ENCODE measurements around the gene UCKL1. TPM values are rescaled to one million over a fixed set of nuclear protein-coding genes. Genes with fewer than 3 reads are reported as not detected.
A peak's percentile ranks its signal among the peaks of the same experiment; 100 is the strongest.
"Not testable (repeated sequence)": the region's sequence is repeated elsewhere in the genome, so short reads cannot be mapped to it uniquely, and the experiment has no call there.

The UCKL1 gene
- total RNA-seq, 1 donor from 2014 or later, result 130 TPM

DNA sequence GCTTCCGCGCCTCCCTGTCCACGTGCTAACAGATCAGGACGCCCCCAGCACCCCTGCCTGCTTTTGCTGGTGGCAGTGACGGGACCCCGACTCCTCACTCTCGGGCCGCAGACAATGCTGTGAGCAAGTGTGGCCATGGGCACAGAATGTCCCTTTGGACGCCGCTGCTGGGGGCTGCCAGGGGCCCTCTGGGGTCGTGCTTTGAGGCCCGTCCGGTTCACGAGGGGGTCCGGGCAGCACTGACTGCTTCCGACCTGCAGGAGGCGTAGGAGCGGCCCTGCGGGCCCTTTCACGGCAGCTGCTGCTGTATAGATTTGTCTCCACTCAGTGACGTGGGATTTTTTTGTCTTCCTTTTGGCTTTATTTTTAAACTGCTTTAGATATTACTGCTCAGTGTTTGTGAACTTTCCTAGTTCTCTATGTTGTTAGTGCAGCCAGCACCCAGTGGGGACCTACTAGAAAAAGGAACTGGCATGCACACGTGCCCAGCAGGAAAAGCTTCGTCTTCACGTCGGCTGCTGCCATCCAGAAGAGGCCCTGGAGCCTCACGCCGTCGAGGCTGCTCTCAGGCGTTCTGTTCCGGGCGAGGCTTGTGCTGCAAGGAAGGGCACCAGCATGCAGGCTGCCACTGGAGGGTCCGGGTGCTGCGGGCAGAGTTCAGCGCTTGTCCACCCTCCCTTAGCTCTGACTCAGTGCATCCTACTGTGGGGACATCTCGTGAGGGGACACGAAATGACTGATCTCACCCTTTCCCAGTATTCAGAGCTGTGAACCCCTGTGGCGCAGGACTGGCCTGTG, 21.7 kb downstream of the UCKL1 start:
- DNase-seq, result peak; percentile 72
- H3K27me3 Mint-ChIP-seq (ENCODE audit: unreplicated experiment), result peaks cover 7% of the 10 kb centered on the region
- peaks cover 4% of the 10 kb centered on the region for H3K36me3 Mint-ChIP-seq (ENCODE audit: unreplicated experiment)
- no peak overlapping the region for H3K4me3 Mint-ChIP-seq (ENCODE audit: unreplicated experiment)
- H3K9me3 Mint-ChIP-seq (ENCODE audit: unreplicated experiment), result peaks cover 8% of the 10 kb centered on the region
- TF ChIP-seq, protein P1, sequence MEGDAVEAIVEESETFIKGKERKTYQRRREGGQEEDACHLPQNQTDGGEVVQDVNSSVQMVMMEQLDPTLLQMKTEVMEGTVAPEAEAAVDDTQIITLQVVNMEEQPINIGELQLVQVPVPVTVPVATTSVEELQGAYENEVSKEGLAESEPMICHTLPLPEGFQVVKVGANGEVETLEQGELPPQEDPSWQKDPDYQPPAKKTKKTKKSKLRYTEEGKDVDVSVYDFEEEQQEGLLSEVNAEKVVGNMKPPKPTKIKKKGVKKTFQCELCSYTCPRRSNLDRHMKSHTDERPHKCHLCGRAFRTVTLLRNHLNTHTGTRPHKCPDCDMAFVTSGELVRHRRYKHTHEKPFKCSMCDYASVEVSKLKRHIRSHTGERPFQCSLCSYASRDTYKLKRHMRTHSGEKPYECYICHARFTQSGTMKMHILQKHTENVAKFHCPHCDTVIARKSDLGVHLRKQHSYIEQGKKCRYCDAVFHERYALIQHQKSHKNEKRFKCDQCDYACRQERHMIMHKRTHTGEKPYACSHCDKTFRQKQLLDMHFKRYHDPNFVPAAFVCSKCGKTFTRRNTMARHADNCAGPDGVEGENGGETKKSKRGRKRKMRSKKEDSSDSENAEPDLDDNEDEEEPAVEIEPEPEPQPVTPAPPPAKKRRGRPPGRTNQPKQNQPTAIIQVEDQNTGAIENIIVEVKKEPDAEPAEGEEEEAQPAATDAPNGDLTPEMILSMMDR (IDR thresholded peaks at IDR 0.05; ENCODE audit: partially characterized antibody, unreplicated experiment), result peak; percentile 70
- H3K27ac Mint-ChIP-seq (ENCODE audit: unreplicated experiment), result no peak overlapping the region
- peaks cover 3% of the 10 kb centered on the region for H3K4me1 Mint-ChIP-seq (ENCODE audit: low read depth, unreplicated experiment)

GRCh38 chr20:63933646-63934045, 22.6 kb downstream of the UCKL1 start:
- Mint-ChIP-seq H3K9me3 (ENCODE audit: unreplicated experiment) (peaks cover 8% of the 10 kb centered on the region), H3K4me1 (ENCODE audit: low read depth, unreplicated experiment) (peaks cover 3% of the 10 kb centered on the region), H3K27me3 (ENCODE audit: unreplicated experiment) (peaks cover 7% of the 10 kb centered on the region), H3K36me3 (ENCODE audit: unreplicated experiment) (peaks cover 4% of the 10 kb centered on the region), H3K27ac (ENCODE audit: unreplicated experiment) (no peak overlapping the region), H3K4me3 (ENCODE audit: unreplicated experiment) (no peak overlapping the region)
- TF ChIP-seq, protein P1 (IDR thresholded peaks at IDR 0.05; ENCODE audit: partially characterized antibody, unreplicated experiment), result no peak
- no peak for DNase-seq

GRCh38 chr20:63932606-63933160, 23.5 kb downstream of the UCKL1 start:
- peaks cover 4% of the 10 kb centered on the region for H3K27me3 Mint-ChIP-seq (ENCODE audit: unreplicated experiment)
- no peak overlapping the region for H3K27ac Mint-ChIP-seq (ENCODE audit: unreplicated experiment)
- TF ChIP-seq, protein P1 (IDR thresholded peaks at IDR 0.05; ENCODE audit: partially characterized antibody, unreplicated experiment), result no peak
- no peak overlapping the region for H3K4me3 Mint-ChIP-seq (ENCODE audit: unreplicated experiment)
- no peak for DNase-seq
- peaks cover 3% of the 10 kb centered on the region for H3K4me1 Mint-ChIP-seq (ENCODE audit: low read depth, unreplicated experiment)
- H3K36me3 Mint-ChIP-seq (ENCODE audit: unreplicated experiment), result peaks cover 4% of the 10 kb centered on the region
- peaks cover 8% of the 10 kb centered on the region for H3K9me3 Mint-ChIP-seq (ENCODE audit: unreplicated experiment)

DNA sequence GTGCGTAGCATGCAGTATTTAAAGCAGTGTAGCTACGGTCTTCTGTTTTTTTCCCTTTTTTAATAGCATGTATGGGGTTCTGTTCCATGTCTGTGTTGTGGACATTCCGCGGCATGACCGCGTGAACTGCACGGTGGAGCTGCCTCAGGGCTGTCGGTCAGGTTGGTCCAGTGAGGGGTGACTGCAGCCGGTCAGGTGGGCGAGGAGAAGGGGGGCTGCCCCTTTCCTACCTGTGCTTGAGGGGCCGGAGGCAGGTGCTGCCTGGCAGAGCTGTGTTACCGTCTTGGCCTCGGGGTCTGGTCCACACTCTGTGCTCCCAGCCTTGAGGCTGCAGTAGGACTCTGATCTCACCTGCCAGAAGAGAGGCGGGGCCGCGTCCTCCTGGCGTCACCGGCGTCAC, 24.5 kb downstream of the UCKL1 start:
- TF ChIP-seq, protein P1 (IDR thresholded peaks at IDR 0.05; ENCODE audit: partially characterized antibody, unreplicated experiment), result no peak
- no peak overlapping the region for H3K4me3 Mint-ChIP-seq (ENCODE audit: unreplicated experiment)
- H3K27ac Mint-ChIP-seq (ENCODE audit: unreplicated experiment), result no peak overlapping the region
- peaks cover 4% of the 10 kb centered on the region for H3K27me3 Mint-ChIP-seq (ENCODE audit: unreplicated experiment)
- H3K4me1 Mint-ChIP-seq (ENCODE audit: low read depth, unreplicated experiment), result peaks cover 1% of the 10 kb centered on the region
- peaks cover 8% of the 10 kb centered on the region for H3K9me3 Mint-ChIP-seq (ENCODE audit: unreplicated experiment)
- no peak for DNase-seq
- H3K36me3 Mint-ChIP-seq (ENCODE audit: unreplicated experiment), result peaks cover 4% of the 10 kb centered on the region

DNA sequence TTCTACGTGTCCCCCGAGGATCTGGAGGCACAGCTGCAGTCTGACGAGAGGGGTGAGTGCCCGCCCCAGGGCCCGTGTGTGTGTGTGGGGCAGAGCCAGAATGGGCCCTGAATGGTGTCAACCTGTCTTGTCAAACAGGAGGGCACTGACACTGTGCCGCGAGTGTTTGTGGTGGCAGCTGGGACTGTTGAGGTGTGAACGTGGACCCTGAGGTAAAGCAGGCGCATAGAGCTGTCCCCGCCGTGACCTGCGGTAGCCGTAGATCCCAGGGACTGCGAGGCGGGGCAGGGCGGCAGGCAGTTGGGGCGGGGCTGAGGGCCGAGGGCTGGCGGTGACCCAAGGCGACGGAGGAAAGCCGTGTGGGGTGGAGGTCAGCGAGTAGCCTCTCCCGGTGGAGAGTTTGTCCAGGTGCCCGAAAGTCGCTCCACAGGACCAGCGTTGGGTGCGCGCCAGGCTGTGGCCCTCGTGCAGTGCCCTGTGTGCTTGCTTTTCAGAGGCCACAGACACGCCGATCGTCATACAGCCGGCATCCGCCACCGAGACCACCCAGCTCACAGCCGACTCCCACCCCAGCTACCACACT, 25.2 kb downstream of the UCKL1 start:
- Mint-ChIP-seq H3K4me1 (ENCODE audit: low read depth, unreplicated experiment) (peaks cover 1% of the 10 kb centered on the region), H3K27ac (ENCODE audit: unreplicated experiment) (peak overlapping the region; percentile 59), H3K4me3 (ENCODE audit: unreplicated experiment) (no peak overlapping the region), H3K27me3 (ENCODE audit: unreplicated experiment) (peaks cover 4% of the 10 kb centered on the region), H3K9me3 (ENCODE audit: unreplicated experiment) (peaks cover 8% of the 10 kb centered on the region), H3K36me3 (ENCODE audit: unreplicated experiment) (peaks cover 4% of the 10 kb centered on the region)
- TF ChIP-seq, protein P1 (IDR thresholded peaks at IDR 0.05; ENCODE audit: partially characterized antibody, unreplicated experiment), result no peak
- no peak for DNase-seq

DNA sequence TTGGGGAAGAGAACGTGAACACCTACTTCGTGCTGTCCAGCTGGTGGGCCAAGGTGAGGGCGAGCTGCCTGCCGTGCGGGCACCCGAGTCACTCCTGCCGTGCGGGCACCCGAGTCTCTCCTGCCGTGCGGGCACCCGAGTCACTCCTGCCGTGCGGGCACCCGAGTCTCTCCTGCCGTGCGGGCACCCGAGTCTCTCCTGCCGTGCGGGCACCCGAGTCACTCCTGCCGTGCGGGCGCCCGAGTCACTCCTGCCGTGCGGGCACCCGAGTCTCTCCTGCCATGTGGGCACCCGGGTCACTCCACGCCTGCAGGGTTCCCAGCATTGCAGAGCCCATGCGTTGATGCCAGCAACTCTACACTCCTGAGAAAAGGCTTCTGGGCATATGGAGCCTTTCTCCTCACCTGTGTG, 26.7 kb downstream of the UCKL1 start:
- H3K27me3 Mint-ChIP-seq (ENCODE audit: unreplicated experiment); H3K4me3 Mint-ChIP-seq (ENCODE audit: unreplicated experiment); DNase-seq; H3K4me1 Mint-ChIP-seq (ENCODE audit: low read depth, unreplicated experiment); H3K27ac Mint-ChIP-seq (ENCODE audit: unreplicated experiment); H3K9me3 Mint-ChIP-seq (ENCODE audit: unreplicated experiment); H3K36me3 Mint-ChIP-seq (ENCODE audit: unreplicated experiment): not testable (repeated sequence)

All from glutamatergic neuron (in vitro differentiated cells).